HG02763 (cell line): ENCODE data around the gene SYVN1.
A peak's percentile ranks its signal among the peaks of the same experiment; 100 is the strongest.

Experiments
- ATAC-seq: cut with Tn5 transposase; IDR thresholded peaks from one replicate; pipeline ENCODE4 v1.9.1; 2021; ENCODE audit warnings: mild to moderate bottlenecking, moderate library complexity; ENCODE audit not compliant: unreplicated experiment

The SYVN1 gene

DNA sequence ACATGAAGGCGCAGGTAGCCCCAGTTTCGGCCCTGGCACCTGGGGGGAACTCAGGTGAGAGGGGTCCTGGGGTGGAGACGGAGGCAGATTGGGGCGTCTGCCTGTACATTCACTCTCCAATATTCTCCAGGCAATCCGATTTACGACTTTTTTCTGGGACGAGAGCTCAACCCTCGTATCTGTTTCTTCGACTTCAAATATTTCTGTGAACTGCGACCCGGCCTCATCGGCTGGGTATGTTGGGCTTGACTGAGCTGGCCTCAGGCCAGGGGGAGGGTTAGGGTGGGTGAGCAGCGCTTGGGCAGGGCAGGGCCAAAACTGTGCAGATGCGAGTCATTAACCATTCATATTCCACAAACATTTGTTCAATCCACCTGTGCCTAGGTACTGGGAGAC is 21.0 kb downstream of the SYVN1 start:
- no peak for ATAC-seq

DNA sequence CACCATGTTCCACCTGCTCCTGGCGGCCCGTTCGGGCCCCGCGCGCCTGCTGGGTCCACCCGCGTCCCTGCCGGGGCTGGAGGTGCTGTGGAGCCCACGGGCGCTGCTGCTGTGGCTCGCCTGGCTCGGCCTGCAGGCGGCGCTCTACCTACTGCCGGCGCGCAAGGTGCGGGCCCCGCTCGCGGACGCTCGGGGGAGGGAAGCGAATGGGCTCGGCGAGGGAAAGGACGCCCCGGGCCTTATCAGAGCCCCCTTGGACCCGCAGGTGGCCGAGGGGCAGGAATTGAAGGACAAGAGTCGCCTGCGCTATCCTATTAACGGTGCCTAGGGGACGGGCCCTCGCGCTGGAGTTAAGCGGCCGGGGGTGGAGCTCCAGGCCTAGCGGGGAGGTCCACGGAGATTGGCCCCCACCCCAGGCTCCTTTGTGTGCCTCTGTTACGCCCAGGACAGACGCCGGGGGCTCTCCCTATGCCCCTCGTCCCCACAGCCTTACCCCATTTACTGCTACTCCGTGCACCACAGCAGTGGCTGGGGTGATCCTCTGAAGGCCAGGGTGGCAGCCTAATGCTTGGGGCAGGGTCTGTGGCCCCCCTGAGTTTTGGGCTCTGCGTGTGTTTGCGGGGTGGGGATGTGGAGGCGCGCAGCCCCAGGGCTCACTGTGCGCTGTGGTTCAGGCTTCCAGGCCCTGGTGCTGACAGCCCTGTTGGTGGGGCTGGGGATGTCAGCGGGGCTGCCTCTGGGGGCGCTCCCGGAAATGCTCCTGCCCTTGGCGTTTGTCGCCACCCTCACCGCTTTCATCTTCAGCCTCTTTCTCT is 21.6 kb downstream of the SYVN1 start:
- ATAC-seq = no peak

DNA sequence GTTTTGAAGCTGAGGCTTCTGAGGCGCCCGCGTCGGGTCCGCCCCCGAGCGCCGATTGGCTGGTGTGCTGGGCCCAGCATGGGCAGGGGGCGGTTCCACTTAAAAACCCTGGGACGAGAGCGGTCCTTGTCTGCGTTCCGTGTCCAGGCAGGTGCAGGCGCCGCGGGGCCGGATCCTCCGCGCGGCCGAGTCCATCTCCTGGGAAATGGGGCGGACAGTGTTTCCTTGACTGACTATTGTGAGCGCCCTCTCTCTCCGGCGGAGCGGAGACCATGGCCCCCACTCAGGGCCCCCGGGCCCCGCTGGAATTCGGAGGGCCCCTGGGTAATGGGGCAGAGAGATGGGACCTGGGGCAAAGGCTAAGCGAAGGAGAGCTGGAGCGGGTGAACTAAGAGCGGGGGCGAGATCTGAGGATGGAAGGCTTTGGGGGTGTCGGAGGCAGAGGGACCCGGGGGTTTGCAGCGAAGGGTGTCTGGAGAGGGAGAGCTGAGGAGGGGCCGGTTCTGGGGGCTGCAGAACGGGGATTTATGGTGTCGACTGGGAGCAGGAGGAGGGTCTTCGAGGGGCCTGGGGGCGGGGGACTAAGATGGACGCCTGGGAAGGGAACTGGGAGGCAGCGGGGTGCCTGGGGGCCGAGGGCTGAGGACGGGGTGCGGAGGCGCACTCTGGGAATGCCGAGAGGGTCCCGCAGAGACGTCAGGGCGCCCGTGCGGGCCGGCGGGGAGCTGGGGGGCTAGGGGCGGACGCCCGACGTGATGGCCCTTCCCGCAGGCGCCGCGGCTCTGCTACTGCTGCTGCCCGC is 22.4 kb downstream of the SYVN1 start, which contains the start of gene TM7SF2:
Gene TM7SF2, plus strand, starts transcription at position 129 of the 802 bp plus-strand sequence. Its CDS starts 144 bp downstream, at position 273.
- peak; percentile 58 for ATAC-seq

DNA sequence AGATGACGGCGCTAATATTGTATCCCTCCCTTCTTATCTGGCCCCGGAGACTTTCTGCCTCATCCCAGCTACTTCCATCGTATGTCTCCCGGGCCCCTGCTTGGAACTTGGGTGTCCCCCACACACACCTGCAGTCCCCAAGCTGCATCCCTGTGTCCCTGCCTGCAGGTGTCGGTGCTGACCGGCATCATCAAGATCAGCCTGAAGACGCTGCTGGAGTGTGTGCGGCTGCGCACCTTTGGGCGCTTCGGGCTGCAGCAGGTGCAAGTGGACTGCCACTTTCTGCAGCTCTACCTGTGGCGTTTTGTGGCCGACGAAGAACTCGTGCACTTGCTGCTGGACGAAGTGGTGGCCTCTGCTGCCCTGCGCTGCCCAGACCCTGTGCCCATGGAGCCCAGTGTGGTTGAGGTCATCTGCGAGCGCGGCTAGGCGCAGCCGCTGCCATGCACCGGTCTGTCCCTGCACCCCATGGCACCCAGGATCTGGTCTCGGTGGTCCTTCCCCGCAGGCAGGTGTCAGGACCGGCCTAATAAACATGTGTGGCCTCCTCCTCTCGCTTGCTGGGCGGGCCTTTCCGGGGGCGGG is 23.1 kb downstream of the SYVN1 start:
- no peak for ATAC-seq

DNA sequence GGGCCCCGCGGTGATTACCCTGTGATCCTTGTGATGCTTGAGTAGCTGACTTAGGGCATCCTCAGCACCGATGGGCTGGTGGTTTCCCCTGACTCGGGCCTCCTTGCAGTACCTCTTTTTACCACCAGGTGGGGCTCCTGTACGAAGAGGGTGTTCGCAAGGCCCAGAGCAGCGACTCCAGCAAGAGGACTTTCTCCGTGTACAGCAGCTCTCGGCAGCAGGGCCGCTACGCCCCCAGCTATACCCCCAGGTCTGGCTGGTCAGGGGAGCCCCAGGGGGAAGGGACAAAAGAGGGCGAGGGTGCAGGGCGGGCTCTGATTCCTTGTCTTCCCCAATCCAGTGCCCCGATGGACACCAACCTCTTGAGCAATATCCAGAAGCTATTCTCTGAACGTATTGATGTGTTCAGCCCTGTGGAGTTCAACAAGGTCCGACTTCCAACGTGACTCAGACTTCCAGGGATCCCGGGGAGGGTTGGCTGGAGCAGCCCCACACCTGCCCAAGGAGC is 23.9 kb downstream of the SYVN1 start:
- no peak for ATAC-seq

DNA sequence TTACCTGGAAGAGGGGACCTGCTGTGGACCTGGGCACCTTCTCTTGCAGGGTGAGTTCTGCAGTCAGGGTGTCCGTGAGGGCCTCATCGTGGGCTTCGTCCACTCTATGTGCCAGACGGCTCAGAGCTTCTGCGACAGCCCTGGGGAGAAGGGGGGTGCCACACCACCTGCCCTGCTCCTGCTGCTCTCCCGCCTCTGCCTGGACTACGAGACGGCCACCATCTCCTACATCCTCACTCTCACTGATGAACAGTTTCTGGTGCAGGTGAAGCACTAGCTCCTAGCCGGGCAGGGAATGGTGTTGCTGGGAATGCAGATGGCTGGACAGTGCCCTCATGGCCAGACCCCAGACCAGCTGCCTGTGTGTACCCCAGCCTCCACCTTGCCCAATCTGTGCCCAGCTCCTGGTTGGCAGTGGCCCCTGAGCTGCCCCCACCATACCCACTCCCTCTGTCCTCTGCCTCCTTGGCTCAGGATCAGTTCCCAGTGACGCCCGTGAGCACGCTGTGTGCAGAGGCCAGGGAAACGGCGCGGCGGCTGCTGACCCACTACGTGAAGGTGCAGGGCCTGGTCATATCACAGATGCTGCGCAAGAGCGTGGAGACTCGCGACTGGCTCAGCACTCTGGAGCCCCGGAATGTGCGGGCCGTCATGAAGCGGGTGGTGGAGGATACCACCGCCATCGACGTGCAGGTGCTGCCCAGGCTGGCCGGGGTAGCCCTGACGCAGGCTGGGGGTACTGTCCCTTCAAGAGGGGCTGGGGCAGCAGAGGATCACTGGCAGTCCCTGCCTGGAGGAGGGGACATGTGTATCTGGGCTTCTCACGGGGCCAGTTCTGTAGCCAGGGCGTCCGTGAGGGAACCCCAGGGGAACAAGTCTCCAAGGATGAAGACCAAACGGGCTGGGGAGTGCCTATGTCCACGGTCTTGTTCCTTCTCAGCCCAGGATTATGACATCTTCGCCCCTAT is 24.8 kb downstream of the SYVN1 start:
- no peak for ATAC-seq

DNA sequence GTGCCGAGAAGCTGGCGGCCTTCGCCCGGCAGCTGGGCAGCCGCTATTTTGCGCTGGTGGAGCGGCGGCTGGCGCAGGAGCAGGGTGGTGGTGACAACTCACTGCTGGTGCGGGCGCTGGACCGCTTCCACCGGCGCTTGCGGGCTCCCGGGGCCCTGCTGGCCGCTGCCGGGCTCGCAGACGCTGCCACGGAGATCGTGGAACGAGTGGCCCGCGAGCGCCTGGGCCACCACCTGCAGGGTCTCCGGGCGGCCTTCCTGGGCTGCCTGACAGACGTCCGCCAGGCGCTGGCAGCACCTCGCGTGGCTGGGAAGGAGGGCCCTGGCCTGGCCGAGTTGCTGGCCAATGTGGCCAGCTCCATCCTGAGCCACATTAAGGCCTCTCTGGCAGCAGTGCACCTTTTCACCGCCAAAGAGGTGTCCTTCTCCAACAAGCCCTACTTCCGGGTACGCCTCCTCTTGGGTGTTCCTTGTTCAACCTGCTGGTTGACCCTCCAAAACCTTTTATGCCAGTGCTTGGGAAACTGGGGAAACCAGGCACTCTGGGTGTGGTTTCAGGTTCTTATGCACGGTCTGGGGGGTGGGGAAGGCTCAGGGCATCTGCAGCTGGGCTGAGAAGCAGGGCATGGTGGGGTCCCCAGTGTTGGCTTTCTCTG is 25.7 kb downstream of the SYVN1 start:
- no peak for ATAC-seq

DNA sequence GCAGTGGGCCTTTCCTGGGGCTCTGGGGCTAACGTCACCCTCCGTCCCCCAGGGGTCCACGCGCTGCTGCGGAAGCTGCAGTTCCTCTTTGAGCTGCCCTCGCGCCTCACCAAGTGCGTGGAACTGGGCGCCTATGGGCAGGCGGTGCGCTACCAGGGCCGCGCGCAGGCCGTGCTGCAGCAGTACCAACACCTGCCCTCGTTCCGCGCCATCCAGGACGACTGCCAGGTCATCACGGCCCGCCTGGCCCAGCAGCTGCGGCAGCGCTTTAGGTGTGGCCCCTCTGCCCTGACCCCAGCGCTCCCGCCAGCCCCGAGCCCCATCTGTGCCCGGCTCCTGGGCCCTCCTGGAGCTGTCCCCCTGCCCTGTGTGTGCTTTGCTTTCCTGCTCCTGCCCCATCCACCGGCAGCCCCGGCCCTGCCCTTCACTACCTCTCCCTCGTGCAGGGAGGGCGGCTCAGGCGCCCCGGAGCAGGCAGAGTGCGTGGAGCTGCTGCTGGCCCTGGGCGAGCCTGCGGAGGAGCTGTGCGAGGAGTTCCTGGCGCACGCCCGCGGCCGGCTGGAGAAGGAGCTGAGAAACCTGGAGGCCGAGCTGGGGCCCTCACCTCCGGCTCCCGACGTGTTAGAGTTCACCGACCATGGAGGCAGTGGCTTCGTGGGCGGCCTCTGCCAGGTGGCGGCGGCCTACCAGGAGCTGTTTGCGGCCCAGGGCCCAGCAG is 26.4 kb downstream of the SYVN1 start:
- no peak for ATAC-seq

DNA sequence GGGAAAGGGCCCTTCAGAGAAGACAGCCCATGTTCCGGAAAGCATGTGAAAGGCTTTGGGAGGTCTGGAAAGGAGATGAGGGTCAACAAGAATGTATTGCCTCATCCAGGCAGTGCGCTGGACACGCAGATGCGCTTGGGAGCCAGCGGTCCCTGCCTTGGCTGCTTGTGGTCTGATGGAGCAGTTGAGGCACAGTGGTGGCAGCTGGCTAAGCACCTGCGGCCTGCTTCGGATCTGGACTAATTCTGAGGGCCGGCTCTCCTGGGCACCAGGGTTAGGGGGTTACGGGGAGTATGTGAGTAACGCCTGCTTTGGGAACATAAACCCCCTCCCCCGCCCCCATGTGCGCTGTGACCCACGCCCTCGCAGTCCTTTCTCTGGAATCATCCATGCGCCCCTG is 27.2 kb downstream of the SYVN1 start:
- ATAC-seq = no peak

DNA sequence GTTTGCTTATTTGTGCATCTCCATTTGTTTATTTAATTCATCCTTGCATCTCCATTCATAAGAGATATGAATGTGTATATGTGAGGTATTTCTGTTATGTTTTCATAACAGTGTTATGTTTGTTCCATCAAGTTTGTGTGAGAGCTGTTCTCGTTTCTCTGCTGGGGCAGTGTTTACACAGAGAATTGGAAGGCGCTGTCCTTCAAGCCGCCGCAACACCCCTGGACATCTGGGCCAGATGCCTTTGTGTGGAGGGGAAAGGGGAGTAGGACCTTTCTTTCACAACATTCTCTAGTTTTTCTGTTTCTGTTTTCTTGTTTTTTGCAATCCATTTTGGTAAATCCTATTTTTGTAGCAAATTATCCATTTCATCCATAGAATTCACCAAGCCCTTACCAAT is 29.7 kb downstream of the SYVN1 start:
- no peak for ATAC-seq

DNA sequence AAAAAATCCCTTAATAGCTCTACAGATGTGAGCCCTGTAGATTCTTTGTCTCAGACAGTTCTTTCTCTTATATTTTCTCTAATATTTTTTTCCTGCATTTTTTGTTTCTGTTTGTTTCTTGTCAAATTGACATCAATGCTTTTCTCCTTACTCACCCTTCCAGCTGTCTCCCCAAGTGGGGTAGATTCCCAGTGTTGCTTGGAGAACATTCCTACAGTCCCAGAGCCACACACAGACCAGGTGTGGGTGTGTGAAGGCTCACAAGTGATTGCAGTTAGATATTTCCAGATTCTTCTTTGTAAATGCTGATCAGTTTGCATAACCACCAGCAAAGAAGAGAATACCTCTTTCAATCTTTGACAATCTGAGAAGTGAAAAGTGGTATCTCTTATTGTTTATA is 30.8 kb downstream of the SYVN1 start:
- no peak for ATAC-seq

DNA sequence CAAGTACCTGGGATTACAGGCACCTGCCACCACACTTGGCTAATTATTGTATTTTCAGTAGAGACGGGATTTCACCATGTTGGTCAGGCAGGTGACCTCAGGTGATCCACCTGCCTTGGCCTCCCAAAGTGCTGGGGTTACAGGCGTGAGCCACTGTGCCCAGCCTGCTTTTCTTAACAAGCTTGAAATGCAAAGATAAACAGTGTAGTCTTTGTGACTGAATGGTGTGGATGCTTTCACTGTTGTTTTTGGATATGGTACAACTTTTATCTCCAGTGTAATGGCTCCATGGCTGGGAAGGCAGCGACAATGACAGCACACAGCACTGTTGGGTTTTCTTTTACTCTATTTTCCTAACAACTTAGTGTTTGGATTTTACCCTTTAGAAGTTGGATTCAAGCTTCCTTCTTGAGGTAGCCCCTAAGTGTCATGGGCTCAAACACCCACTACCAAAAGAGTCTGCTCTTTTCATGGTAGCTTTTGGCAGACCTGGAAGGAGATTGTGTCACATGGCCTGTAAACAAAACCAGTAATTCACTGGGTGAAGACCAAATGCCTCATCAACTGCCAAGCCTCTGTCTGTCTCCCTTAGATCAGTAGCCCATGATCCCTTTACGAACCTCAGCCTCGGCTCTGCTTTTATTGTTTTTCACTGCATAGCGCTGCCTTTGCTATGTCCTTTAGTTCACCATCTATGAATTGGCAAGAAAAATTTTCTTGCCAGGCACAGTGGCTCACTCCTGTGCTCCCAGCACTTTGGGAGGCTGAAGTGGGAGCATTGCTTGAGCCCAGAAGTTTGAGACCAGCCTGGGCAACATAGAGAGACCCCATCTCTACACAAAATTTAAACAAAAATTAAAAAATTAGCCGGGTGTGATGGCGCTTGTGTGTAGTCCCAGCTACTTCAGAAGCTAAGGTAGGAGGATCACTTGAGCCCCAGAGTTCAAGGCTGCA is 31.9 kb downstream of the SYVN1 start:
- no peak for ATAC-seq

DNA sequence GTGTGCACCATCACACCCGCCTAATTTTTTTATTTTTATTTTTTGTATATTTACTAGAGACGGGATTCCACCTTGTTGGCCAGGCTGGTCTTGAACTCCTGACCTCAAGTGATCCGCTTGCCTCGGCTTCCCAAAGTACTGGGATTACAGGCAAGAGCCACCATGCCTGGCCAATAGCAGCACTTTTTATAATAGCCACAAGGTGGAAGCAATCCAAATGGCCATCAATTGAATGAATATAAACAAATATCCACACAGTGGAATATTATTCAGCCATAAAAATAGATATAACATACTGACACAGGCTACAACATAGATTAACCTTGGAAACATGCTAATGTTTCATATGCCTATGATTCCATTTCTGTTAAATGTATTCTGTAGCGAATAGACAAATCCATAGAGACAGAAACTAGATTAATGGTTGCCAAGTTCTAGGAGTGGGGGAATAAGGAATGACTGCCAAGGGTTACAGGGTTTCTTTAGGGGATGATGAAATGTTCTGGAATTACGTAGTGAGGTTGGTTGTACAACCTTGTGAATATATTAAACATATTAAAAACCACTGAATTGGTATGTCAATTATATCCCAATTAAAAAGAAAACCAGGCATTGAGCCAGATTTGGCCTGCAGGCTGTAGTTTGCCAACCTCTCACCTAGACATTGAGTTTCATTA is 33.5 kb downstream of the SYVN1 start:
- no peak for ATAC-seq

DNA sequence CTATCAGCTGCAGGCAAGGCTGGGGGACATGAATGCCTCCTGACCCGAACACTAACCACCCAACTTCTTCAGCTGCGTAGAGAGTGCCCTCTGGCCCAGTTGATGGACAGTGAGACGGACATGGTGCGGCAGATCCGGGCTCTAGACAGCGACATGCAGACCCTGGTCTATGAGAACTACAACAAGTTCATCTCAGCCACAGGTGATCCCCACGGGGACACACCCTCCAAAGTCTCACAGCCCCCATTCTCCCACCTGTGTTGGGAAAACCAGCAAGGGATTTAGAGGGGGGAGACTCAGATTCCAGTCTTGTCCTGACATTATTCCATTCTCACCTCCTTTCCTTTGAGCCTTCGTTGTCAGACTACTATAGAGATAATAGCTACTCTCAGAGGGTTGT is 37.4 kb downstream of the SYVN1 start:
- ATAC-seq = no peak

DNA sequence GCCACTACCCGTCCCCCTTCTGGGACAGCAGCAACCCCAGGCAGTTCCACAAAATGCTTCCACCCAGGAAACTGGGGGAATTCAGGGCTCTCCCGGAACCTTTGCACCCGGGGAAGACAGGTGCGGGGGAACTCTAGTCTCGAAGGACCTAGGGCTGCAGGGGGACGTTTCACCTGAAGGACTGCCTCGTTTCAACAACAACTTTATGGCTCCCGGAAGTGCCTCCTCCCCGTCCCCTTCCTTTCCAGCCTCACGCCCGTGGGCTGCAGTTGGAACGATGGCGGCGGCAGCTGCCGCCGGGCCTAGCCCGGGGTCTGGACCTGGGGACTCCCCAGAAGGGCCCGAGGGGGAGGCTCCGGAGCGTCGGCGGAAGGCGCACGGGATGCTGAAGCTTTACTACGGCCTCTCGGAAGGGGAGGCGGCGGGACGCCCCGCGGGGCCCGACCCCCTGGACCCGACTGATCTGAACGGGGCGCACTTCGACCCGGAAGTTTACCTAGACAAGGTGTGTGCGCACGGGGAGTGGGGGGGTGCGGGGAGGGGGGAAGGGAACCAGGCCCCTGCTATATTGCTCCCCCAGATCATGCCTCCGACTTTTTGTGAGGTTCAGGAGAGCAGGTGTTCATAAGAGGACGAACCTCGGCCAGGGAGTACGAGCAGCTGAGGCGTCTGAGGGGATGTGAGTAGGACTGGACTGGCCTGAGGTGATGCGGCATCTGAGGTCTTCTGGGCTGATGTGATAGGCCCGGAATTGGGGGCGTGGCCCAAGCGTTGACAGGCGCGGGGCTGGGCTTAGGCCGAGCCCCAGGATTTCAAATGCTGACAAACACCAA is 38.1 kb downstream of the SYVN1 start, which contains the start of gene VPS51:
Gene VPS51, plus strand, starts transcription at position 241 of the 833 bp plus-strand sequence. Its CDS starts 37 bp downstream, at position 278.
- peak; percentile 75 for ATAC-seq

DNA sequence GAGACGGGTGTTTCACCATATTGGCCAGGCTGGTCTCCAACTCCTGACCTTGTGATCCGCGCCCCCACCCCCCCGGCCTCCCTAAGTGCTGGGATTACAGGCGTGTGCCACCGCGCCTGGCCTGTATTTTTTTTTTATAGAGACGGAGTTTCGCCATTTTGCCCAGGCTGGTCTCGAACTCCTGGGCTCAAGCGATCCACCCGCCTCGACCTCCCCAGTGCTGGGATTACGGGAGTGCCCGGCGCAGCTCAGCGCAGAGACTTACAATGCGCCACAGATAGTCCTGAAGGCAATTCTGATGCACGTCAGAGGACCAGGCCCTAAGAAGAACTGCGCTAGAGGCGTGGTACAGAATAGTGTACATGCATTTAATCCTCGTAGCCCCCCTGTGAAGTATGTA is 38.9 kb downstream of the SYVN1 start:
- ATAC-seq = no peak

DNA sequence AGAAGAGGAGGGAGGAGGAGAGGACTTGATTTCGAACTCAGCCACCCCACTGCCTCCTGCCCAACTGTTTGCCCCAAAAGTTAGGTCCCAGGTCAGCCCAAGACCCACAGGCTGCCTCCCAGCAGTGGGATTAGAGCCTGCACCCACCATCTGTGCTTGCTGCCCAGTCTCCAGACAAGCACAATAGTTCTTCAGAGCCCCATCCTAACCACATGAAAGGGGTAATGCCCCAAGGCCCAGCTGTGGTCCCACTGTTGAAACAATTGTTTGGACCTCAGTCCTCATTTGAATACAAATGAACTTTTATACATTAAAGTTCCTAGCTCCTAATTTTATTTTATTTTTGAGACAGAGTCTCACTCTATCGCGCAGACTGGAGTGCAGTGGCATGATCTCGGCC is 43.7 kb downstream of the SYVN1 start:
- ATAC-seq = no peak
